ENCODE results near the gene ERC1.
"Not testable (repeated sequence)": the region's sequence is repeated elsewhere in the genome, so short reads cannot be mapped to it uniquely, and the experiment has no call there.

The ERC1 gene

DNA sequence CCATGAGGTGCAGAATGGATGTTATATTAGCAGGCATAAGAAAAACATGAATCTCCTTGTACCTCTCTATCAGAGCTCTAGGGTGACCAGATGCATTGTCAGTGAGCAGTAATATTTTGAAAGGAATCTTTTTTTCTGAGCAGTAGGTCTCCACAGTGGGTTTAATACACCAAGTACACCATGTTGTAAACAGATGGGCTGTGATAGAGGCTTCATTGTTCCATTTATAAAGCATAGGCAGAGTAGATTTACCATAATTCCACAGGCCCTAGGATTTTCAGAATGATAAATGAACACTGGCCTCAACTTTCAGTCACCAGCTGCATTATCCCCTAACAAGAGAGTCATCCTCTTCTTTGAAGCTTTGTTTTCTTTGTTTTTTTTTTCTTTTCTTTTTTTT lies 185.2 kb downstream of the ERC1 start:
- no peaks in the 10 kb centered on the region for H3K27me3 ChIP-seq (ENCODE audit: control insufficient read depth, insufficient read depth, low read length)
- no peak overlapping the region for H3K9ac ChIP-seq (ENCODE audit: low read length)
- no peak overlapping the region for H3K27ac ChIP-seq (ENCODE audit: low read length)
- H3K4me1 ChIP-seq (ENCODE audit: control insufficient read depth, low read depth, low read length) = peaks cover 3% of the 10 kb centered on the region
- no peaks in the 10 kb centered on the region for H3K36me3 ChIP-seq (ENCODE audit: control insufficient read depth, low read depth, low read length)
- no peak overlapping the region for H3K4me3 ChIP-seq (ENCODE audit: low read length)
- no peaks in the 10 kb centered on the region for H3K9me3 ChIP-seq (ENCODE audit: control insufficient read depth, low read depth, low read length)

- Histone ChIP-seq H3K9me3 (ENCODE audit: control insufficient read depth, low read depth, low read length) (no peaks in the 10 kb centered on the region), H3K4me1 (ENCODE audit: control insufficient read depth, low read depth, low read length) (no peaks in the 10 kb centered on the region), H3K9ac (ENCODE audit: low read length) (no peak overlapping the region), H3K27ac (ENCODE audit: low read length) (no peak overlapping the region), H3K27me3 (ENCODE audit: control insufficient read depth, insufficient read depth, low read length) (no peaks in the 10 kb centered on the region), H3K4me3 (ENCODE audit: low read length) (no peak overlapping the region), H3K36me3 (ENCODE audit: control insufficient read depth, low read depth, low read length) (no peaks in the 10 kb centered on the region)
Observed at GRCh38 chr12:1179128-1179527, 188.1 kb downstream of the ERC1 start.

DNA sequence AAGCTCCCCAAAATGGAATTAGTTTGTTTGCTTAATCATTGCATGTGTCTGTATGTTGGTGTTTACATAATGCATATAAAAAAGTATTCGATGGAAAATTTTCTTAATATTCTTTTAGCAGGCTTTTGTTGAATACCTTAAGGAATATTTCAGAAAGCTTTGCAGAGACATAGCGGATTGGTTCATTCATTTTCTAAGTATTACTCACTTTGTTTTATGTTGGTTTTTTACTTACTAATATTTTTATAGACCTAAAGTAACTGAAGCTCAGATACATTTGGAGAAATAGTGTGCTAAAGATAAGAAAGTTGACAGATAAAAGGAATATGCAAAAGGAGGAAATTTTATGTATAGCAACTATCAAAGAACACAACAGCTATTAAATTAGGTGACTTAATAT lies 191.0 kb downstream of the ERC1 start:
- Histone ChIP-seq H3K4me1 (ENCODE audit: control insufficient read depth, low read depth, low read length) (peaks cover 6% of the 10 kb centered on the region), H3K27me3 (ENCODE audit: control insufficient read depth, insufficient read depth, low read length) (no peaks in the 10 kb centered on the region), H3K36me3 (ENCODE audit: control insufficient read depth, low read depth, low read length) (no peaks in the 10 kb centered on the region), H3K9me3 (ENCODE audit: control insufficient read depth, low read depth, low read length) (no peaks in the 10 kb centered on the region), H3K4me3 (ENCODE audit: low read length) (no peak overlapping the region), H3K9ac (ENCODE audit: low read length) (no peak overlapping the region), H3K27ac (ENCODE audit: low read length) (no peak overlapping the region)

- H3K27me3 ChIP-seq (ENCODE audit: control insufficient read depth, insufficient read depth, low read length) = no peaks in the 10 kb centered on the region
- no peak overlapping the region for H3K4me3 ChIP-seq (ENCODE audit: low read length)
- H3K36me3 ChIP-seq (ENCODE audit: control insufficient read depth, low read depth, low read length) = no peaks in the 10 kb centered on the region
- H3K9me3 ChIP-seq (ENCODE audit: control insufficient read depth, low read depth, low read length) = no peaks in the 10 kb centered on the region
- H3K27ac ChIP-seq (ENCODE audit: low read length) = no peak overlapping the region
- H3K4me1 ChIP-seq (ENCODE audit: control insufficient read depth, low read depth, low read length) = peaks cover 6% of the 10 kb centered on the region
- no peak overlapping the region for H3K9ac ChIP-seq (ENCODE audit: low read length)
Observed at GRCh38 chr12:1184402-1184801, 193.4 kb downstream of the ERC1 start.

DNA sequence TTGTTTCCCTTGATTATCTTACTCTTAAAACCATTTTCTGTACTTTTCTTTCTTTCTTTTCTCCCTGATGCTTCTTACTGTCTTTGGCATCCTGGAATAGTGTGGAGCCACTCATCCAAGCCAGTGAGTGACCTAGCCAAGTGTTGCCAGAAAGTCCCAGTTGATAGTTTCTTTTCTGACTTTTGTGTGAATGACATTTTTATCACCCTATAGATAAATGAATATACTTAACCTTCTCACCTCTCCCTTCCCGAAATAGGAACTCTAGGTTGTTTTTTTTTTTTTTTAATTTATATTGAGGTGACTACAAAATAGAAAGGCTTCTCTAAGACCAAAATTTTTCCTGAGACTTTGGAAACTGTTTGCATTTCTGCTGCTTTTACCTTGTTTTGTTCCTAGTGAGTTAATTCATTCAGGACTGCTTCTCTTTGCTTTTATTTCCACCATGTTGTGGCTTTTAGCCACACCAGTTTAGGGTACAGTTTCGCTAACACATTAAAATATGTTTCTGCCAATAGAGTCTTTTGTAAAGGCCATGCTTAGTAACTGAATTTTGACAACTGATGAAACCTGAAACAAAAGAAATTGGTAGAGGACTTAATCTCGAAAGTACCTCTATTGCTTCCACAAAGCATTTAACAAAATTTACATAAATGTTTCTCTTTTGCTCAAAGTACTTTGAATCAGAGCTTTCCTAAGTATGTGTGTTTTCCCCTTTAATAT lies 194.6 kb downstream of the ERC1 start:
- Histone ChIP-seq H3K27me3 (ENCODE audit: control insufficient read depth, insufficient read depth, low read length) (no peaks in the 10 kb centered on the region), H3K4me3 (ENCODE audit: low read length) (no peak overlapping the region), H3K4me1 (ENCODE audit: control insufficient read depth, low read depth, low read length) (peaks cover 6% of the 10 kb centered on the region), H3K27ac (ENCODE audit: low read length) (no peak overlapping the region), H3K36me3 (ENCODE audit: control insufficient read depth, low read depth, low read length) (peaks cover 2% of the 10 kb centered on the region), H3K9ac (ENCODE audit: low read length) (no peak overlapping the region), H3K9me3 (ENCODE audit: control insufficient read depth, low read depth, low read length) (no peaks in the 10 kb centered on the region)

DNA sequence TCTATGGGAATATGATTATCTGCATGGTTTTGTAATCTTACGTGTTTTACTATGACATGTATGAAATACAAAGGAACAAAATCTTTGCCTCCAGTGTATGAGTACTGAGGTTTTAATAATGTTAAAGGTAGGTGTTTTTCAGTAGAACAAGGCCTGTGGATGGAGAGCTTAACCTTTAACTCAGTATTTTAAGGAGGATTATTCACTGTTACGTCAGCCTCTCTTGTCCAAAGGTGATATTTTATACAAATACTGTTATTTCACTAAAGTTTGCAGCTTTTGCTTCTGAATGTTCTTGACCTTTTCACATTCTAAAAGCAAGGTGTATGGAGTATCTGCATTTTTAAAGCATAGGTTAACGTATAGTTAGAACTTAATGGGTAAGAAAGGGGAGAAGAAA lies 195.3 kb downstream of the ERC1 start:
- H3K27me3 ChIP-seq (ENCODE audit: control insufficient read depth, insufficient read depth, low read length) = no peaks in the 10 kb centered on the region
- peaks cover 6% of the 10 kb centered on the region for H3K4me1 ChIP-seq (ENCODE audit: control insufficient read depth, low read depth, low read length)
- no peak overlapping the region for H3K9ac ChIP-seq (ENCODE audit: low read length)
- H3K27ac ChIP-seq (ENCODE audit: low read length) = no peak overlapping the region
- H3K36me3 ChIP-seq (ENCODE audit: control insufficient read depth, low read depth, low read length) = peaks cover 7% of the 10 kb centered on the region
- no peak overlapping the region for H3K4me3 ChIP-seq (ENCODE audit: low read length)
- no peaks in the 10 kb centered on the region for H3K9me3 ChIP-seq (ENCODE audit: control insufficient read depth, low read depth, low read length)

DNA sequence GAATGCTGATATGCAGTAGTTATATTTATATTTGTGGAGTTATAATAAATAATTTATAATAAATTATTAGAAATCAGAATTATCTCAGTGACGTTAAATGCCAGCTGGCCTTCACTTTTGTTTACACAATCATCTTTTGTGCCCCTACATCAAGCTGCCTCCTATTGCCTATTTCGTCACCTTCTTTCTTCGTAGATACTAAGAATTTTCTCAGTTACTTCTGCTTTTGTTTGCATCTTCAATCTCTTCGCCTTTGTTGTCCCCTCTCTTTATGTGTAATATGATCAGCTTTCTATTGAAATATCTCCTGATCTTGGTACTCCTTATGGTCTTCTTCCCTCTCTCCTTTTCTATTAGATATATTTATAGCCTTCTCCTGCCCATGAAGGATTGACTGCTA lies 197.0 kb downstream of the ERC1 start:
- Histone ChIP-seq H3K36me3 (ENCODE audit: control insufficient read depth, low read depth, low read length) (peaks cover 7% of the 10 kb centered on the region), H3K4me1 (ENCODE audit: control insufficient read depth, low read depth, low read length) (peaks cover 14% of the 10 kb centered on the region), H3K9ac (ENCODE audit: low read length) (no peak overlapping the region), H3K9me3 (ENCODE audit: control insufficient read depth, low read depth, low read length) (no peaks in the 10 kb centered on the region), H3K4me3 (ENCODE audit: low read length) (no peak overlapping the region), H3K27me3 (ENCODE audit: control insufficient read depth, insufficient read depth, low read length) (no peaks in the 10 kb centered on the region), H3K27ac (ENCODE audit: low read length) (no peak overlapping the region)

- no peaks in the 10 kb centered on the region for H3K9me3 ChIP-seq (ENCODE audit: control insufficient read depth, low read depth, low read length)
- H3K27me3 ChIP-seq (ENCODE audit: control insufficient read depth, insufficient read depth, low read length) = no peaks in the 10 kb centered on the region
- no peak overlapping the region for H3K9ac ChIP-seq (ENCODE audit: low read length)
- H3K27ac ChIP-seq (ENCODE audit: low read length) = no peak overlapping the region
- H3K4me3 ChIP-seq (ENCODE audit: low read length) = no peak overlapping the region
- H3K4me1 ChIP-seq (ENCODE audit: control insufficient read depth, low read depth, low read length) = peaks cover 14% of the 10 kb centered on the region
- H3K36me3 ChIP-seq (ENCODE audit: control insufficient read depth, low read depth, low read length) = peaks cover 7% of the 10 kb centered on the region
Observed at GRCh38 chr12:1189163-1189562, 198.1 kb downstream of the ERC1 start.

- Histone ChIP-seq H3K4me1 (ENCODE audit: control insufficient read depth, low read depth, low read length) (peaks cover 8% of the 10 kb centered on the region), H3K4me3 (ENCODE audit: low read length) (no peak overlapping the region), H3K27ac (ENCODE audit: low read length) (no peak overlapping the region), H3K9me3 (ENCODE audit: control insufficient read depth, low read depth, low read length) (peaks cover 4% of the 10 kb centered on the region), H3K9ac (ENCODE audit: low read length) (no peak overlapping the region), H3K27me3 (ENCODE audit: control insufficient read depth, insufficient read depth, low read length) (no peaks in the 10 kb centered on the region), H3K36me3 (ENCODE audit: control insufficient read depth, low read depth, low read length) (peaks cover 5% of the 10 kb centered on the region)
Observed at GRCh38 chr12:1195513-1195912, 204.5 kb downstream of the ERC1 start.

- no peaks in the 10 kb centered on the region for H3K27me3 ChIP-seq (ENCODE audit: control insufficient read depth, insufficient read depth, low read length)
- no peak overlapping the region for H3K4me3 ChIP-seq (ENCODE audit: low read length)
- peaks cover 2% of the 10 kb centered on the region for H3K4me1 ChIP-seq (ENCODE audit: control insufficient read depth, low read depth, low read length)
- peaks cover 4% of the 10 kb centered on the region for H3K9me3 ChIP-seq (ENCODE audit: control insufficient read depth, low read depth, low read length)
- H3K9ac ChIP-seq (ENCODE audit: low read length) = no peak overlapping the region
- no peak overlapping the region for H3K27ac ChIP-seq (ENCODE audit: low read length)
- H3K36me3 ChIP-seq (ENCODE audit: control insufficient read depth, low read depth, low read length) = no peaks in the 10 kb centered on the region
Observed at GRCh38 chr12:1197264-1198018, 206.4 kb downstream of the ERC1 start.

GRCh38 chr12:1198854-1199253 lies 207.8 kb downstream of the ERC1 start:
- H3K27ac ChIP-seq (ENCODE audit: low read length); H3K9ac ChIP-seq (ENCODE audit: low read length); H3K27me3 ChIP-seq (ENCODE audit: control insufficient read depth, insufficient read depth, low read length); H3K4me3 ChIP-seq (ENCODE audit: low read length); H3K9me3 ChIP-seq (ENCODE audit: control insufficient read depth, low read depth, low read length); H3K4me1 ChIP-seq (ENCODE audit: control insufficient read depth, low read depth, low read length); H3K36me3 ChIP-seq (ENCODE audit: control insufficient read depth, low read depth, low read length): not testable (repeated sequence)

DNA sequence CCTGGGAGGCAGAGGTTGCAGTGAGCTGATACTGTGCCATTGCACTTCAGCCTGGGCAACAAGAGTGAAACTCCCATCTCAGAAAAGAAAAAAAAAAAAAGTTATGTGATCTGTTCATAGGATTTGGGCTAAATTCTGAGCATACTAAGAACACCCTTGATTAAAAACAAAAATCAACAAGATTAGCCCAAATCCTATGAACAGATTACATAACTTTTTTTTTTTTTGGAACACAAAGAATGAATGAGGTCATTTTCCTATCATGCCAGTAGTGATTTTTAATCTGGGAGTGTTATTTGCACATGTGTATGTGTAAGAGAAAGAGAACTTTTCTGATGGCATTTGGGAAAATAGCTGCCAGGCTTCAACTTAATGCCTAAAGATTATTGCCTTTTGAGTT lies 208.7 kb downstream of the ERC1 start:
- Histone ChIP-seq H3K4me1 (ENCODE audit: control insufficient read depth, low read depth, low read length) (peaks cover 14% of the 10 kb centered on the region), H3K27ac (ENCODE audit: low read length) (no peak overlapping the region), H3K9ac (ENCODE audit: low read length) (no peak overlapping the region), H3K9me3 (ENCODE audit: control insufficient read depth, low read depth, low read length) (peaks cover 4% of the 10 kb centered on the region), H3K36me3 (ENCODE audit: control insufficient read depth, low read depth, low read length) (no peaks in the 10 kb centered on the region), H3K27me3 (ENCODE audit: control insufficient read depth, insufficient read depth, low read length) (no peaks in the 10 kb centered on the region), H3K4me3 (ENCODE audit: low read length) (no peak overlapping the region)

Data from iPS-18a (cell line).